ENCODE results near the gene SHLD2. TPM values are rescaled to one million over a fixed set of nuclear protein-coding genes. Genes with fewer than 3 reads are reported as not detected.
"Not testable (repeated sequence)": the region's sequence is repeated elsewhere in the genome, so short reads cannot be mapped to it uniquely, and the experiment has no call there.

The SHLD2 gene
- 10 to 100 TPM; 35.1 to 35.8 TPM for total RNA-seq
- long read RNA-seq, donor 1, partial matches to known transcripts: 2 of 13 reads
- long read RNA-seq, donor 1, other reads (novel, unspliced or antisense): 5 of 13 reads
- long read RNA-seq, donor 2, partial matches to known transcripts: 7 of 9 reads
- long read RNA-seq, donor 2, other reads (novel, unspliced or antisense): 2 of 9 reads

GRCh38 chr10:87094373-87095235 is at the start of gene SHLD2, which contains the start of gene GLUD1:
Gene SHLD2 (plus strand): TSS chr10:87095206. CDS start chr10:87151355, 56,149 bp downstream.
Gene GLUD1 (minus strand): TSS chr10:87094843. CDS start chr10:87094769, 74 bp downstream.
- DNase-seq (ENCODE audit: low spot score): peak; percentile 98
- intact Hi-C loops (cut with DNase I): loop anchor here in 1 of 2 donors (10.0 kb wide), 1 partner anchor 120 kb away; no protein-coding TSS in a partner anchor

- DNase-seq (ENCODE audit: low spot score): no peak
- intact Hi-C loops (cut with DNase I): no loop called here
These were observed 49.5 kb upstream of the SHLD2 start for GRCh38 chr10:87045434-87045938.

DNA sequence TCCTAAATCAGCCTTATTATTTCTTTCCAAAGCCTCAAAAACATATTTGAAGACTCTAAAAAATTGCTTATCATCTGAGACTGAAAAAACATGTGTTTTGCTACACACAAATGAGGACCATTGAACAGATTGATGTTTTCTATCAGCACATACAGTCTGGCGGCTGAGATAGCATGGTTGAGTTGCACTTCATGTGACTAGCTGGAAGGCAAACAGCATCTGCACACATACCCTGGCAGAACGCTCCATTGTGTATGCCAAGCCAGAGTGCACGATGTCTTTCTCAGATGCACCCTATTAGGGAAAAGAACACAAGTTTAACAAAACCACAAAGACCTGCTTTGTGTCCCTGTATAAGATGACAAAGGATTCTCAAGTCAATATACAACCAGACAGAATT is 41.9 kb upstream of the SHLD2 start:
- no peak for DNase-seq (ENCODE audit: low spot score)
- intact Hi-C loops (cut with DNase I): no loop called here

DNA sequence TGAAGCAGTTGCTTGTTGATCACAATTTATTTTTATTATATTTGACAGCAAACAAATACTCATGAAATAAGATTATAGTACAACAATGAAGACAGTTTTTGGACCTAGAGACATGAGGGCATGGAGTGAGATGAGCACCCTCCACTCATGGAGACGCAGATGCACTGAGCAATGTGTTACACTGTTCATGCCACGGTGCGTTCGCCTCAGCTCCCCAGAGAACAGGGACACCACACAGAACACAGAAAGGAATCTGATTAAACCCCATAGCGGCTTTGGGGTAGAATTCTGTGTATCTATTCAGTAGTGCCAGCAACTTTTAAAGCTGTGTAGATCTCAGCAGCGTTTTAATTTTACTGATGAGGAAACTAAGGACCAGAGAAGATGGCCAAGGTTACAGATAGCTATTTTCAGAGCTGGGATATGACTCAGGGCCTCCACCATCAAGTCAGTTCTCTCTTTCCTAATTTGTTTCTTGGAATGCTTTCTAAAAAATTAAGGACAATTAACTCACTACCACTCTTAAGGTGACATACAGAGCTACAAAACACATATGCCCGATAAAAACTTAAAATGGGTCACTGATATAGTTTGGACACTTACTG is 41.3 kb upstream of the SHLD2 start:
- no peak for DNase-seq (ENCODE audit: low spot score)
- intact Hi-C loops (cut with DNase I): no loop called here

- intact Hi-C loops (cut with DNase I): no loop called here
- DNase-seq (ENCODE audit: low spot score): no peak
These were observed 40.4 kb upstream of the SHLD2 start for GRCh38 chr10:87054373-87055295.

- intact Hi-C loops (cut with DNase I): no loop called here
These were observed 36.8 kb upstream of the SHLD2 start for GRCh38 chr10:87058171-87058570.

DNA sequence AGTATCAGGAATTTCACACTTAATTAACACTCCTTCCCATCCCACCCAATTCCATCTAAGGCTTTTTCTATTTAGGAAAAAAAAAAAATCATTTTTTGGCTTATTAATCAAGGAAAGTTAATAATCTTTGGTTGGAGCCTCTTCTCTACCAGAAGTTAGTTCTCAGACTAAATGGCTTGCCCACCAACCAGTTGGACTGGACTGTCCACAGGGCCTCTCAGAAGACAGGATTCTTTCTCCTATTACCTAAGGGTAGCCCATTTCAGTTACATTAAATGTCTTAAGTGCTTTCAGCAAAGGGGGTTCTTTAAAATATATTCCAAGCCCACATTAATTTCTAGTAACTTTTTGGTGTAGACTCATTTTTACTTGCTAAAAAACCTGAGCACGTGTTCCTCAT is 35.6 kb upstream of the SHLD2 start:
- intact Hi-C loops (cut with DNase I): no loop called here

More at GRCh38 chr10:87058171-87058570, 36.8 kb upstream of the SHLD2 start:
- no peak for DNase-seq (ENCODE audit: low spot score)

GRCh38 chr10:87060280-87060928 is 34.6 kb upstream of the SHLD2 start:
- intact Hi-C loops (cut with DNase I): no loop called here
- no peak for DNase-seq (ENCODE audit: low spot score)

More for the DNA sequence above, 35.6 kb upstream of the SHLD2 start:
- no peak for DNase-seq (ENCODE audit: low spot score)

GRCh38 chr10:87064651-87065050 is 30.4 kb upstream of the SHLD2 start:
- no peak for DNase-seq (ENCODE audit: low spot score)
- intact Hi-C loops (cut with DNase I): no loop called here

DNA sequence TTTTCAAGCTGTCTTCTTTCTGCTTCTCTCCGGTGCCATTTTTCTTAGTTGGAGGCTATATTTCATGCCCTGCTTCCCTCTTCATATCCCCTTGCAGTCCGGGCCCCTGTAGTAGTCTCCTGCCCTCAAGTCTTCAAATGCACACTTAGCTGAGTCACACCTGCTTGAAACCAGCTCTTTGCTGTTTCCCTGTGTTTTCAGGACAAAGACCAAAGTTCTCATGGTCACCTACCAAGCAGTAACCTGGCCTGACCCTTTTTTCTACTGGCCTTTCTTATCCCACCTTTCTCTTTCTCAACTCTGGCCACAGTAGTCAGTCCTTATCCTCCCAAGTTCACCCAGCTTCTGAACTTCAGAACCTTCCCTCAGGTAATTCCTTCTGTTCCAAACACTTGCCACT is 28.8 kb upstream of the SHLD2 start:
- no peak for DNase-seq (ENCODE audit: low spot score)
- intact Hi-C loops (cut with DNase I): no loop called here

DNA sequence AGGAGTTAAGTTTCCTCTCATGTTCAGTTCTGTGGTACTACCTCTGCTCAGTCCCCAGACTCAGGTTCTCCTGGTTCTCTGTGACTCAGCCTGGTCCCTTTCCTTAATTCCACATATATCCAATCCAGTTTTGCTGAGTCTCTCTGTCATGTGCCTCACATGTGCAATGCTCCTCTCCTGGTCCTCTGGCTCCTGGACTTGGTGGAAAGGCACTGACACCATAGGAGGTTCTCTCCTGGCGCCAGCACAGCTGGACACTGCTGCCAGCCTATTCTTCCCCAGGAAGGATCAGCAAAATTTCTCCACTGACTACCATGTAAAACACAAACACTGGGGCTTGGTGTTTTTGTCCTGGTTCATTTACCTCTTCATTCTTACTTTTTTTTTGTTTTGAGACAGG is 28.1 kb upstream of the SHLD2 start:
- intact Hi-C loops (cut with DNase I): no loop called here
- no peak for DNase-seq (ENCODE audit: low spot score)

DNA sequence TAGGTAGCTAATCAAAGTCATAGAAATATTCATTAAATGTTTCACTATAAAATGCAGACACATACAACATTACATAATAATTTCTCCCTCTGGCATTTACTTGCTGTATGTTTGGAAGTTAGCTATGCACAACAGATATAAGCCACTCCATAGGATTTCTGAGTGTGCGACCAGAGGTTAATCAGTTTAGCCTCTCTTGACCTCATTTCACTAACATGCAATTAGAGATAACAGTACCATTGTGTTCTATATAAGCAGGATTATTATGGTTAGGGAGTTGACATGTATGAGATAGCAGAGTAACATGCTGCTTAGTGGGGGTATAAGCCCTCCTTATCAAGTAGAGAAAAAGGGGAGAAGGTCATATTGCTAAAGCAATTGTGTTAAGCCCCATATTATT is 26.7 kb upstream of the SHLD2 start:
- intact Hi-C loops (cut with DNase I): no loop called here
- no peak for DNase-seq (ENCODE audit: low spot score)

DNA sequence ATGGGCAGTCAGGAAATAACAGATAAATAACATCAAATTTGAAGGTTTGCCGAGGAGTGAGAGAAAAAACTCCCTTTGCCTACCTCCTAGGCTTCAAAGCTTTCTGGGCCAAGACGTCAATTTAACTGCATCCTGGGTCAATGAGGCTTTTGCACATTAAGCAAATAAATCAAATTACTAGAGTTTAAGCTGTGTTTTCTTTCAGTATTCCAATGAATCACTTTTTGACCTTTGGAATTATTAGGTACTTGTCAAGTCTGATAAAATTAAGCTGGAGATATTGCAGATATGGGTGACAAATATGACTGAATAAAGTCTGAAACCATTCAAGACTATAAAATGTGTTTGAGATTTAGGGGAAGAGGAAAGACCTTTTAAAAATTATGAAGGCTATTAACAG is 22.6 kb upstream of the SHLD2 start:
- DNase-seq (ENCODE audit: low spot score): no peak
- intact Hi-C loops (cut with DNase I): no loop called here

DNA sequence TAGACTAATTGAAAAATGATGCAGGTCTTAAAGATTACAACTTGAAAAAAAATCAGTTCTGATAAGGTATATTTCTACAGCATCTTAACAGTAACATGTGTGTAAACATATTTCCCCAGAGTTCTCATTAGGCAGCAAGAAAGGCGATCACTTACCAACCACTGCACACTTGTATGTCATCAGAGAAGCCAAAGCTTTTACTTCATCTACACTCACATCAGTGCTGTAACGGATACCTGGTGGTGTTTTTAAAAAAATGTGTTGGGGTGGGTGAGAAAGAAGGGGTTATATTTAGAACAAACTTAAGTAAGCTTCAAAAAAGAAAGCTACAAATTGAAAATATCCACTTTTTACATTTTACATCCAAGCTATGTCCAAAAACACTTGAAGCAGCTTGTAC is 18.6 kb upstream of the SHLD2 start:
- intact Hi-C loops (cut with DNase I); DNase-seq (ENCODE audit: low spot score): not testable (repeated sequence)

DNA sequence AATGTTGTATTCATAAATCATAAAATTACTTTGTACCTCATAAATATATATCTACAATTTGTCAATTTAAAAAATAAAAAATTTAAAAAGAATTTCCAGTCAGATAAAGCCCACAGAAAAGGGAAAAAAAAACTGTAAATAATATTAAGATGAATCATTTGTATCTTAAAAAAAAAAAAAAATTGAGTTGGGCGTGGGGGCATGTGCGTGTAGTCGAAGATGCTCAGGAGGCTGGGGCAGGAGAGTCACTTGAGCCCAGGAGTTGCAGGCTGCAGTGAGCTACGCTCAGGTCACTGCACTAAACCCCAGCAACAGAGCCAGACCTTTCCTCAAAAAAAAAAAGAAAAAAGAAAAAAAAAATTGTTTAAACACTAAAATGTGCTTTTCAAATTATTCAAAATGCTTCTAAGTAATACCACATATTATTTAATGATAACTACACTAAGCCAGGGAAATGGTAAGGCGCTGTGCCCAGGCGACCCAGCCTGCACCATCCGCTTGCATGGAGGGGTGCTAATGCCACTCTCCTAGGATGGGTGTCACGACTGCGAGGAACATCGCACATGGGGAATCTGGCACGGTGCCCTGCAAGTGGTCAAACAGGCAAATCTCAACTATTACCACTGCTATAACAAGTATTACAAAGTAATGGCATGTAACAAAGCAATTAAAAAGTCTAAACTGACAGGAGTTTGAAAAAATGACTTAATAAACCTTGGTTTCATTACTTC is 15.7 kb upstream of the SHLD2 start:
- DNase-seq (ENCODE audit: low spot score): no peak
- intact Hi-C loops (cut with DNase I): no loop called here

- intact Hi-C loops (cut with DNase I): loop anchor here in 1 of 2 donors (10.0 kb wide), 1 partner anchor 106 kb away; no protein-coding TSS in a partner anchor
- DNase-seq (ENCODE audit: low spot score): not testable (repeated sequence)
These were observed 14.4 kb upstream of the SHLD2 start for GRCh38 chr10:87080621-87081020.

GRCh38 chr10:87081574-87081973 is 13.4 kb upstream of the SHLD2 start:
- intact Hi-C loops (cut with DNase I): loop anchor here in 1 of 2 donors (10.0 kb wide), 1 partner anchor 107 kb away; no protein-coding TSS in a partner anchor
- DNase-seq (ENCODE audit: low spot score): not testable (repeated sequence)

GRCh38 chr10:87082219-87082618 is 12.8 kb upstream of the SHLD2 start:
- intact Hi-C loops (cut with DNase I): loop anchor here in 1 of 2 donors (10.0 kb wide), 1 partner anchor 107 kb away; no protein-coding TSS in a partner anchor
- DNase-seq (ENCODE audit: low spot score): not testable (repeated sequence)
